ENCODE measurements around the gene DCDC2B.

DCDC2B gene

DNA sequence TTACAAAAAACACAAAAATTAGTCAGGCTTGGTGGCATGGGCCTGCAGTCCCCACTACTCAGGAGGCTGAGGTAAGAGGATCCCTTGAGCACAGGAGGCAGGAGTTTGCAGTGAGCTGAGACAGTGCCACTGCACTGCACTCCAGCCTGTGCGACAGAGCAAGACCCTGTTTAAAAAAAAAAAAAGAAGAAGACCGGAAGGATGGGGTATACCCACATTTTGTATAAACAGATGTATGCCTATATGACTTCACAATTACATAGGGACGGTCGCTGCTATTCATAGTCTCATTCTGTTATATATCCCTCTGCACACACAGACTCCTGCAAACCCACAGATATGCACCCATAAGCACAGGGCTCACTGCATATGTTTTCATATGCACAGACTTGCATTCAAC lies 54.9 kb downstream of the DCDC2B start:
- DNase-seq, result no peak
